Measurements from ENCODE around the gene TLK1.

Gene TLK1

GRCh38 chr2:170969030-170969429 is 191.7 kb downstream of the TLK1 start:
- DNase-seq (ENCODE audit: low spot score) (no peak), FAIRE-seq (no peak)

- no peak for DNase-seq (ENCODE audit: low spot score)
- FAIRE-seq = no peak
These were observed 192.3 kb downstream of the TLK1 start for GRCh38 chr2:170968205-170969003.

GRCh38 chr2:170967553-170967952 is 193.1 kb downstream of the TLK1 start:
- DNase-seq (ENCODE audit: low spot score) = no peak
- no peak for FAIRE-seq

GRCh38 chr2:170966648-170967396 is 193.9 kb downstream of the TLK1 start:
- DNase-seq (ENCODE audit: low spot score) (peak; percentile 24), FAIRE-seq (no peak)

- FAIRE-seq (no peak), DNase-seq (ENCODE audit: low spot score) (no peak)
These were observed 195.1 kb downstream of the TLK1 start for GRCh38 chr2:170965446-170966225.

- no peak for DNase-seq (ENCODE audit: low spot score)
- no peak for FAIRE-seq
These were observed 197.3 kb downstream of the TLK1 start for GRCh38 chr2:170963386-170963785.

- FAIRE-seq = no peak
- no peak for DNase-seq (ENCODE audit: low spot score)
These were observed 206.8 kb downstream of the TLK1 start for GRCh38 chr2:170953941-170954340.

GRCh38 chr2:170950221-170950761 is 210.4 kb downstream of the TLK1 start:
- FAIRE-seq (no peak), DNase-seq (ENCODE audit: low spot score) (no peak)

GRCh38 chr2:170949415-170949814 is 211.3 kb downstream of the TLK1 start:
- no peak for DNase-seq (ENCODE audit: low spot score)
- no peak for FAIRE-seq

GRCh38 chr2:170944545-170944944 is 216.1 kb downstream of the TLK1 start:
- DNase-seq (ENCODE audit: low spot score) (no peak), FAIRE-seq (no peak)

GRCh38 chr2:170943596-170943995 is 217.1 kb downstream of the TLK1 start:
- DNase-seq (ENCODE audit: low spot score) (no peak), FAIRE-seq (no peak)

- no peak for FAIRE-seq
- no peak for DNase-seq (ENCODE audit: low spot score)
These were observed 217.7 kb downstream of the TLK1 start for GRCh38 chr2:170943041-170943440.

GRCh38 chr2:170942615-170943014 is 218.1 kb downstream of the TLK1 start:
- FAIRE-seq (no peak), DNase-seq (ENCODE audit: low spot score) (no peak)
